Peyer's patch (tissue), 4 donors: ENCODE data around the gene MVP. TPM values are rescaled to one million over a fixed set of nuclear protein-coding genes. Genes with fewer than 3 reads are reported as not detected.
"Not testable (repeated sequence)": the region's sequence is repeated elsewhere in the genome, so short reads cannot be mapped to it uniquely, and the experiment has no call there.

ENCODE experiments used
- DNase-seq, 3 donors: peaks; one replicate each; pipeline ENCODE4 v3.0.0-alpha.2; 2017 to 2019
- H3K27ac ChIP-seq, 4 donors: fragments of 200-600 bp; sonication (generic); one replicate each; pipeline ENCODE4 v1.5.1; 2016 to 2019
- H3K27me3 ChIP-seq, 2 donors: fragments of 200-600 bp; sonication (generic); one replicate each; pipeline ENCODE4 v1.5.1; 2019
- H3K36me3 ChIP-seq, 3 donors: fragments of 200-600 bp; sonication (generic); one replicate each; pipeline ENCODE4 v1.5.1; 2016 to 2019
- H3K4me1 ChIP-seq, 4 donors: fragments of 200-600 bp; sonication (generic); one replicate each; pipeline ENCODE4 v1.5.1; 2016 to 2019
- H3K4me3 ChIP-seq, 4 donors: fragments of 200-600 bp; sonication (generic); 1 replicate in 3 of 4; 2 replicates in 1 of 4; pipeline ENCODE4 v1.5.1; 2016 to 2019; ENCODE audit warnings: mild to moderate bottlenecking in 1 of 4
- H3K9me3 ChIP-seq, 4 donors: fragments of 200-600 bp; sonication (generic); one replicate each; pipeline ENCODE4 v1.5.1; 2016 to 2019; ENCODE audit warnings: mild to moderate bottlenecking in 1 of 4
- CTCF ChIP-seq, 6 experiments: fragments of 450-650 bp in 4 of 6; fragments of 200-600 bp in 2 of 6; sonication (generic) in 1 of 6; IDR thresholded peaks; one replicate each; pipeline ENCODE4 v1.5.1; 2017 to 2019; ENCODE audit warnings: antibody characterized with exemption in 6 of 6, mild to moderate bottlenecking in 3 of 6, moderate library complexity in 1 of 6
- POLR2A ChIP-seq, 2 donors: fragments of 450-650 bp; IDR thresholded peaks; one replicate each; pipeline ENCODE4 v1.5.1; 2017; ENCODE audit warnings: antibody characterized with exemption in 2 of 2, mild to moderate bottlenecking in 2 of 2, moderate library complexity in 2 of 2
- total RNA-seq, 4 donors: library from RNA; depleted of rRNA; stranded (reverse); fragments of >200 nt; gene quantifications; one replicate each; pipeline ENCODE4 v1.1.0, GENCODE V29; 2016

The MVP gene
- total RNA-seq, 4 donors from 2014 or later = 222 to 709 (median 645) TPM

GRCh38 chr16:29877266-29877961 lies 57.2 kb downstream of the MVP start:
- Histone ChIP-seq H3K27ac (no peak overlapping the region), H3K4me1 (peaks cover 0 to 5% (median 2%) of the 10 kb centered on the region in 4 donors), H3K9me3 (no peaks in the 10 kb centered on the region), H3K4me3 (no peak overlapping the region), H3K27me3 (peaks cover 0 to 9% of the 10 kb centered on the region in 2 donors), H3K36me3 (no peaks in the 10 kb centered on the region)
- no peak for TF ChIP-seq POLR2A (IDR thresholded peaks at IDR 0.05)
- no peak for TF ChIP-seq CTCF (IDR thresholded peaks at IDR 0.05)
- no peak for DNase-seq

GRCh38 chr16:29878172-29878571 lies 57.9 kb downstream of the MVP start:
- Histone ChIP-seq H3K36me3 (no peaks in the 10 kb centered on the region), H3K27me3 (peaks cover 0 to 9% of the 10 kb centered on the region in 2 donors), H3K4me3 (no peak overlapping the region), H3K9me3 (no peaks in the 10 kb centered on the region), H3K4me1 (peaks cover 0 to 5% (median 2%) of the 10 kb centered on the region in 4 donors), H3K27ac (no peak overlapping the region)
- TF ChIP-seq POLR2A (IDR thresholded peaks at IDR 0.05) (no peak), CTCF (IDR thresholded peaks at IDR 0.05) (no peak)
- no peak for DNase-seq

- no peak for TF ChIP-seq CTCF (IDR thresholded peaks at IDR 0.05)
- no peak for TF ChIP-seq POLR2A (IDR thresholded peaks at IDR 0.05)
- Histone ChIP-seq H3K36me3 (no peaks in the 10 kb centered on the region), H3K27me3 (peaks cover 0 to 9% of the 10 kb centered on the region in 2 donors), H3K9me3 (no peaks in the 10 kb centered on the region), H3K27ac (no peak overlapping the region), H3K4me3 (no peak overlapping the region), H3K4me1 (peaks cover 0 to 5% (median 2%) of the 10 kb centered on the region in 4 donors)
- DNase-seq = no peak
These were observed 60.8 kb downstream of the MVP start for GRCh38 chr16:29881050-29881449.

- Histone ChIP-seq H3K4me1 (no peaks in the 10 kb centered on the region), H3K4me3 (no peak overlapping the region), H3K27ac (no peak overlapping the region), H3K27me3 (no peaks in the 10 kb centered on the region), H3K9me3 (no peaks in the 10 kb centered on the region), H3K36me3 (no peaks in the 10 kb centered on the region)
- no peak for TF ChIP-seq POLR2A (IDR thresholded peaks at IDR 0.05)
- no peak for TF ChIP-seq CTCF (IDR thresholded peaks at IDR 0.05)
- DNase-seq = no peak
These were observed 63.7 kb downstream of the MVP start for GRCh38 chr16:29883987-29884386.

- H3K27ac ChIP-seq, H3K9me3 ChIP-seq, H3K36me3 ChIP-seq, DNase-seq, H3K27me3 ChIP-seq, H3K4me3 ChIP-seq: not testable (repeated sequence)
- peaks cover 0 to 15% (median 0%) of the 10 kb centered on the region in 4 donors for H3K4me1 ChIP-seq
These were observed 69.1 kb downstream of the MVP start for GRCh38 chr16:29889372-29889771.

GRCh38 chr16:29891525-29892457 lies 71.5 kb downstream of the MVP start:
- Histone ChIP-seq H3K27ac (peak overlapping the region in 2 of 4 donors; percentile 63 to 83), H3K9me3 (no peaks in the 10 kb centered on the region), H3K27me3 (no peaks in the 10 kb centered on the region), H3K4me3 (no peak overlapping the region), H3K4me1 (peaks cover 0 to 15% (median 0%) of the 10 kb centered on the region in 4 donors), H3K36me3 (no peaks in the 10 kb centered on the region)
- DNase-seq = no peak
- no peak for TF ChIP-seq CTCF (IDR thresholded peaks at IDR 0.05)
- no peak for TF ChIP-seq POLR2A (IDR thresholded peaks at IDR 0.05)
